Thymus (tissue), 11 donors: ENCODE measurements around the gene PEPD. TPM values are rescaled to one million over a fixed set of nuclear protein-coding genes. Genes with fewer than 3 reads are reported as not detected.

Experiments
- DNase-seq, 9 donors: peaks; one replicate each; pipeline ENCODE4 v3.0.0-alpha.2; 2013; ENCODE audit warnings: low spot score in 9 of 9, low read depth in 6 of 9, missing footprints in 1 of 9
- H3K27ac ChIP-seq, 2 donors: one replicate each; pipeline ENCODE4 v1.5.1; 2013; ENCODE audit warnings: control low read depth in 1 of 2, low read depth in 1 of 2, low read length in 1 of 2, mild to moderate bottlenecking in 1 of 2, moderate library complexity in 1 of 2
- H3K27me3 ChIP-seq, 2 donors: one replicate each; pipeline ENCODE4 v1.5.1; 2013; ENCODE audit warnings: low read length in 1 of 2; ENCODE audit not compliant: control insufficient read depth in 2 of 2, insufficient read depth in 1 of 2
- H3K36me3 ChIP-seq, 2 donors: one replicate each; pipeline ENCODE4 v1.5.1; 2013; ENCODE audit warnings: low read length in 1 of 2, mild to moderate bottlenecking in 1 of 2, moderate library complexity in 1 of 2; ENCODE audit not compliant: control insufficient read depth in 2 of 2, insufficient read depth in 2 of 2
- H3K4me1 ChIP-seq, 2 donors: one replicate each; pipeline ENCODE4 v1.5.1; 2013; ENCODE audit warnings: low read length in 2 of 2; ENCODE audit not compliant: control insufficient read depth in 2 of 2, insufficient read depth in 2 of 2
- H3K4me3 ChIP-seq, 2 donors: one replicate each; pipeline ENCODE4 v1.5.1; 2013; ENCODE audit warnings: low read length in 2 of 2, control low read depth in 1 of 2, mild to moderate bottlenecking in 1 of 2
- H3K9me3 ChIP-seq, 2 donors: one replicate each; pipeline ENCODE4 v1.5.1; 2013; ENCODE audit warnings: low read length in 1 of 2, mild to moderate bottlenecking in 1 of 2; ENCODE audit not compliant: control insufficient read depth in 2 of 2, insufficient read depth in 1 of 2
- WGBS: extraction: QIAGEN DNeasy Blood & Tissue Kit; methylation state at CpG from one replicate; pipeline ENCODE4 v1.1.7; 2013; 5-methylcytosine and 5-hydroxymethylcytosine counted together
- polyA plus RNA-seq: library from polyadenylated mRNA; stranded (reverse); fragments of 200-250 nt; gene quantifications from one replicate; pipeline ENCODE4 v1.2.3, GENCODE V29; 2013
- total RNA-seq: library from RNA; stranded (reverse); fragments of 120-200 nt; gene quantifications from one replicate; pipeline ENCODE4 v1.2.4, GENCODE V29; 2013
- donor health status: healthy.

Gene PEPD
- total and polyA plus RNA-seq, 2 donors: 24.7 to 42.4 TPM

GRCh38 chr19:33446330-33447293 is 75.0 kb downstream of the PEPD start:
- Histone ChIP-seq H3K9me3 (no peaks in the 10 kb centered on the region), H3K4me1 (no peaks in the 10 kb centered on the region), H3K36me3 (no peaks in the 10 kb centered on the region), H3K4me3 (no peak overlapping the region), H3K27ac (no peak overlapping the region), H3K27me3 (no peaks in the 10 kb centered on the region)
- no peak for DNase-seq
- 95% methylated on average over 23 of the region's 23 CpGs for WGBS

DNA sequence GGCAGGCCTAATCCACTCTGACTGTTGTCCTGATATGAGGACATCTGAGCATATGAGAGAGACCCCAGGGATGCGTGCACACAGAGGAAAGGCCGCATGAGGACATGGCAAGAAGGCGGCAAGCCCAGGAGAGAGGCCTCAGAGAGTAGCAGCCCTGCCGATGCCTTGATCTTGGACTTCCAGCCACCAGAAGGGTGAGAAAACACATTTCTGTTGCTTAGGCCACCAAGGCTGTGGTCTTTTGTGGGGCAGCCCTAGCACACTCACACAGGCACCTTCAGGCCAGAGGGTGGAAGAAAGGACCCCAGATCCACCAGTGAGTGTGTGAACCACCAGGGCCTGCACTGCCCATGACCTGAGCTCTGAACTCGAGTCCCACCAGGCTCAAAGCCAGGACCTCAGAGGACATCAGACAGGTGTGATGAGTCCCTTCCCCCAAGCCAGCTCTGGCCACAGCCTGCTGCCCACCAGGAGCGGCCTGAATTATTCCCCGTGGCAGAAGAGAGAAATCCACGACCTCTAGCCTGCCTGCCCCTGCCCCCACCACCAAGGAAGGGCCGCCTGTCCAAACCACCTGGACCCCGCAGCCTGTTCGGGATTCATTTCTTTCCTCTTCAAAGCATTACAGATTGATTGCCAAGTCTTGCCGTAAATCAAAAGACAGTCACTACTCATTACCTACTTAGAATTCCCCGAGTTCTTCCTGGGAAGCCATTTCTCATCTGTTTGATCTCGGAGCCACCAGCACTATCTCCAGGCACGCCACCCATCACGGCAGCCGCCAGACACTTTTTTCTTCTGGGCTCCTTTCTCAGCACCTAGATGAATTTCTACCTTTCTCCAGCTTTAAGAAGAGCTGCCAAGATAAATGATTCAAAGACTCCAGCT is 75.9 kb downstream of the PEPD start:
- DNase-seq: no peak
- Histone ChIP-seq H3K27ac (no peak overlapping the region), H3K9me3 (no peaks in the 10 kb centered on the region), H3K36me3 (no peaks in the 10 kb centered on the region), H3K4me3 (no peak overlapping the region), H3K27me3 (no peaks in the 10 kb centered on the region), H3K4me1 (no peaks in the 10 kb centered on the region)
- whole genome bisulfite sequencing: 93% methylated on average over 17 of the region's 17 CpGs

DNA sequence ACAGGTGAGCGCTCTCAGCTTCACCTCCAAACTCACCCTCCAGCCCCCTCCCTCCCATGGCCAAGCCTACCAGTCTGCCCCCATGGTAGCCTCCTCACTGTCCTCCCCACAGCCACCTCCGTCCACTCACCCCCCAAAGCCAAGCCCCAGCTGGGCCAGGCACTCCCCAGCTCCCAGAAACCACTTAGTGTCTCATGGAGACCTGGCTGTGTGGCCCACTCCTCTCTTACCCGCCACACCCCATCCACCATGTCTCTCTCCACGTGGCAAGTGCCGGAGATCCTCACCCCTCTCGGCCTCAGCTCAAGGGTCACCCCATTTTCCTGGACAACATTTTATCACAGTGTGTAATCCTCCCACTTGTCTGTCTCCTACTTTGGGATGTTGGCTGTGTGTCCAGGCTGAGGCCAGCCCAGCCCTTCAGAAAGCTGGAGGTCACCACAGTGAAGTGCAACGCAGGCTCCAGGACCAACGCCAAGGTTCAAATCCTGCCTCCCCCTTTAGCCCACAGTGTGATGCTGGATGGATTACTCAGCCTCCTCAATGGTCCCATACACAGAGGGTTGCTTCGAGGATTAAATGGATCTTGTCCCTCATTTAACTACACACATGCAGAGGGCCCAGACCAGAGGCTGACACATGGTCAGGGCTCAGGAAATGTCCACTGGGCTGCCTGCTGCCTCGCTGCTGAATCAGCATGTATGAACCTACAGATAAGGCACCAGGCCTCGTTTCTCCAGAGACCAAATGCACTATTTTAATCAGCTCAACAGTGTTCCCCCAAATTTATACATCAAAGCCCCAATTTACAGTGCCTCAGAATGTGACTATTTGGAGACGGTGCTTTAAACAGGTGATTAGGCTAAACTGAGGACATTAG is 76.8 kb downstream of the PEPD start:
- Histone ChIP-seq H3K4me1 (no peaks in the 10 kb centered on the region), H3K36me3 (no peaks in the 10 kb centered on the region), H3K27me3 (no peaks in the 10 kb centered on the region), H3K9me3 (no peaks in the 10 kb centered on the region), H3K27ac (no peak overlapping the region), H3K4me3 (no peak overlapping the region)
- DNase-seq: no peak
- WGBS: 96% methylated on average over 12 of the region's 12 CpGs

GRCh38 chr19:33443638-33444561 is 77.7 kb downstream of the PEPD start:
- H3K9me3 ChIP-seq: no peaks in the 10 kb centered on the region
- H3K27me3 ChIP-seq: no peaks in the 10 kb centered on the region
- no peaks in the 10 kb centered on the region for H3K36me3 ChIP-seq
- WGBS: 92% methylated on average over 32 of the region's 32 CpGs
- no peak overlapping the region for H3K27ac ChIP-seq
- H3K4me3 ChIP-seq: no peak overlapping the region
- DNase-seq: no peak
- no peaks in the 10 kb centered on the region for H3K4me1 ChIP-seq

GRCh38 chr19:33442706-33443105 is 78.9 kb downstream of the PEPD start:
- Histone ChIP-seq H3K4me3 (no peak overlapping the region), H3K27me3 (no peaks in the 10 kb centered on the region), H3K4me1 (no peaks in the 10 kb centered on the region), H3K27ac (no peak overlapping the region), H3K36me3 (no peaks in the 10 kb centered on the region), H3K9me3 (no peaks in the 10 kb centered on the region)
- no peak for DNase-seq
- WGBS: 98% methylated on average over 9 of the region's 9 CpGs

- no peak overlapping the region for H3K27ac ChIP-seq
- no peaks in the 10 kb centered on the region for H3K4me1 ChIP-seq
- WGBS: 90% methylated on average over 3 of the region's 3 CpGs
- H3K27me3 ChIP-seq: no peaks in the 10 kb centered on the region
- no peak overlapping the region for H3K4me3 ChIP-seq
- no peaks in the 10 kb centered on the region for H3K36me3 ChIP-seq
- no peaks in the 10 kb centered on the region for H3K9me3 ChIP-seq
- DNase-seq: no peak
These were observed 79.8 kb downstream of the PEPD start for GRCh38 chr19:33441828-33442227.

- H3K36me3 ChIP-seq: no peaks in the 10 kb centered on the region
- no peaks in the 10 kb centered on the region for H3K4me1 ChIP-seq
- no peak for DNase-seq
- no peaks in the 10 kb centered on the region for H3K9me3 ChIP-seq
- 46% methylated on average over 11 of the region's 11 CpGs for WGBS
- H3K4me3 ChIP-seq: no peak overlapping the region
- no peaks in the 10 kb centered on the region for H3K27me3 ChIP-seq
- no peak overlapping the region for H3K27ac ChIP-seq
These were observed 80.3 kb downstream of the PEPD start for GRCh38 chr19:33441277-33441699.

DNA sequence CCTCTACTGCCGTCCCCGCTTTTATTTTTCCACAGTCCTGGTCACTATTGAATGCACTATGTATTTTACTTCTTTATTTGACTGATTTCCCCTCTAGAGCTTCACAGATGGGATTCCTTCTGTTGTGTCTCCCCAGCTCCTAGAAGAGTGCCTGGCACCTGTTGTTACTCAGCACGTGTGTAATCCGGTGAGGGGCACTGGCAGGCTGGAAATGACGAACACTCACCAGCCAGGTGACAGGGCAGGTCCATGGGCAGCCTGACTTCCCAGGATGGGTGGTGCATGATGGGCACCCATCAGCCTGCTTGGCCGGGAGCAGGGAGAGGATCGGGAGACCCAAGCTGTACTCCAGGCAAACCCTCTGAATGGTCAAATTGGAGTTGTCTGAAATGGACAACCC is 80.9 kb downstream of the PEPD start:
- H3K27ac ChIP-seq: no peak overlapping the region
- WGBS: 97% methylated on average over 7 of the region's 7 CpGs
- no peak overlapping the region for H3K4me3 ChIP-seq

More for the DNA sequence above, 80.9 kb downstream of the PEPD start:
- no peak for DNase-seq
- H3K9me3 ChIP-seq: no peaks in the 10 kb centered on the region
- no peaks in the 10 kb centered on the region for H3K27me3 ChIP-seq
- H3K4me1 ChIP-seq: no peaks in the 10 kb centered on the region
- H3K36me3 ChIP-seq: no peaks in the 10 kb centered on the region
